GM04504 (cell line): ENCODE data around the gene INAFM1.
"Not testable (repeated sequence)": the region's sequence is repeated elsewhere in the genome, so short reads cannot be mapped to it uniquely, and the experiment has no call there.

Experiments used
- DNase-seq: peaks from one replicate; pipeline ENCODE4 v3.0.0-alpha.2; 2012; ENCODE audit warnings: low read depth

The INAFM1 gene

DNA sequence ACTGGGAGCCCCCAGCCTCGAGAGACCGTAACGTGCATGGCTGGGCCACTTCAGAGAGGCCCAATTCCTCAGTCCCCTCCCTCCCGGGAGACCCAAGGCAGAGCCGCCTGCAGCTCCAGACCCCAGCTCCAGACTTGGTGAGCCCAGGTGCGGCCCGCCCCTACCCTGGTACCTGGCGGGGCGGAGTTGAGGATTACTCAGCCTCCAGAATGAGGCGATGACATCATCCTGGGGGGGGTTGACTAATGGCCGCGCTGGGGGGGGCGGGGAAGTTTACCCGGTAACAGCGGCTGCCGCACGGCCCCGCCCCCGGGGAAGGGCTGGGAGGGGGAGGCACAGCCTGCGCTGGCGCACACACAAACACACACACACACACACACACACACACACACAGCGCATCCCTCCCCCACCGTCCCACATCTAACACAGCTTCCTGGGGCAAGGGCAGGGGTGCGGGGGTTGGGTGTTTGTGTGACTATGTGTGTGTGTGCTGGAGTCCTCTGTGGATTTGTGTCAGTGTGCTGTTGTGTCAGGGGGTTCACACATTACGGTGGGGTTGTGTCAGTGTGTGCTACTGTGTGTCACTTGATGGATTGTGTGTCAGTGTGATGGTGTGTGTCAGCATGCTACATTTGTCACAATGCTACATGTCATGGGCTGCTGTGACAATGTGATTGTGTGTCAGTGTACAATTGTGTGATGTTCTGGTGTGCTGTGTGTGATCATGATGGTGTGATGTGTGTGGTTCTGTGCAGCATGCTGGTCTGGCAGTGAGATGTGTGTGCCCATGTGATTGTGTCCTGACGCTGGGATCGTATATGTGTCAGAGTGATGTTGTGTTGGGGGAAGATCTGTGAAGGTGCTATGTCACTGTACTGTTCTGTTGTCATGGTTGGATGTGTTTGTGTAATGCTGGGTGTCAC lies 33.4 kb upstream of the INAFM1 start:
- no peak for DNase-seq

DNA sequence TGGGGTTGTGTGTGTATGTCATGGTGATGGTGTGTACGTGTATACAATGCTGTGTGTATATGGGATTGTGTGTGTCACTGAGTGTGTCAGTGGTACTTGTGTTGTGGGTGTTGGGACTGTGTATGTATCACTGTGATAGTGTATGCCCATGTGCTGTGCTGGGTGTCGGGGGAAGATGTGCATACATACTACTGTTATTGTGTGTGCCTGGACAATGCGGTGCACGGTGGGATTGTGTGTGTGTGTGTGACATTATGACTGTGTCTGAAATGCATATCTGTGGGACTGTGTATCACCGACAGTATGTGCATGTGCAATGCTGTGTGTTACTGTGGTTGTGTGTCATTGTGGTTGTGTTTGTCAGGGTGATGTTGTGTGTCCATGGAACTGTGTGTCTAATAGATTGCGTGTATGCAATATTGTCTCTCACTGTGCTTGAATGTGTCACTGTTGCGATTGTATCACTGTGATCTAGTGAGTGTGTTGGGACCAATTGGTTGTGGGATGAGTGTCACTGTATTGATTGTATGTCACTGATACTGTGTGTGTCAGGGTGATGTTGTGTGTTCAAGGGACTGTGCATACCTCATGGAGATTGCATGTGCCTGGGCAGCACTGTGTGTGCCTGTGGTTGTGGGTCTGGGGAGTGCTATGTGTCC lies 32.6 kb upstream of the INAFM1 start:
- DNase-seq: no peak

DNA sequence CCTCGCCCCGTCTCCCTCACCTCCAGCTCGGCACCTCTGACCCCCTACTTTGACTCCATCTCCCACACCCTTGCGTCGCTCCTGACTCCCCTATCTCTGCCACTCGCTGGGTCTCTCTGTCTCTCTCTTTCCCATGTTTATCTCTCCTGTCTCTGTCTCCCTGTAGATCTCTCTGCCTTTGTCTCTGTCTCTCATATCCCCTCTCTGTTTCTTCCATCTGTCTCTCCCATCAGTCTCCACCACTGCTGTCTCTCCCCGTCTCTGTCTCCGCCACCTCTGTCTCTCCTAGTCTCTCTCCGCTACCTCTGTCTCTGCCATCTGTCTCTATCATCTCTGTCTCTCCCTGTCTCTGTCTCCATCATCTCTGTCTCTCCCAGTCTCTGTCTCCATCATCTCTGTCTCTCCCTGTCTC lies 31.3 kb upstream of the INAFM1 start:
- no peak for DNase-seq

DNA sequence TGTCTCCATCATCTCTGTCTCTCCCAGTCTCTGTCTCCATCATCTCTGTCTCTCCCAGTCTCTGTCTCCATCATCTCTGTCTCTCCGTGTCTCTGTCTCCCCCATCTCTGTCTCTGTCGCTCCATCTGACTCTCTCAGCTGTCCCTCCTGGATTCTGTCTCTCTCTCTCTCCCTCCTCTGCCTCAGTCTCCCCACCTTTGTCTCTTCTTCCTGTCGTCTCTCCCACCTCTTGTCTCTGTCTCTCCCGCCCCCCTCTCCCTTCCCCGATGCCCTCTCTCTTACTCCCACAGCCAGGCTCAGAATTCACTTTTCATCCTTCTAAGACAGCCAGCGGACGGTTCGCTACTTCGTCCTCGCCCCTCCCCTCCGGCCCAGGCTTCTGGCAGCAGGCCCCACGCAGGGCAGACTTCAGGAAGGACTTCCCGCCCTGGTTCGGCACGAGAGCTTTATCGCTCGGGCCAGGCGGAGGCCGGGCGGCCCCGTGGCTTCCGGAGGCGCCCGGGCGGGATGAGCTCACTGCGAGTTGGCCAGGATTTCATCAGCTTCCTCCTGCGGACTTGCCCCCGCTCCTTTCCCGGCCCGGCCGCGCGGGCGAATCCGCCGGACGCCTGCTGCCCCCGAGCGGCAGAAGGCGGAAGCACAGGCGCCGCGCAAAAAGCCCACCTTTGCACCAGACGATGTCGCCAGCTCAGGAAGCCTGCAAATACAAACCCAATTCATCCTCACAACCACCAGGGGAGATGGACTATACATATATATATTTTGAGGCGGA lies 30.7 kb upstream of the INAFM1 start:
- DNase-seq: peak; percentile 96

GRCh38 chr19:47247308-47247990 lies 27.2 kb upstream of the INAFM1 start:
- DNase-seq: no peak

GRCh38 chr19:47253016-47253415 lies 21.7 kb upstream of the INAFM1 start:
- not testable (repeated sequence) for DNase-seq

GRCh38 chr19:47253467-47253881 lies 21.2 kb upstream of the INAFM1 start:
- no peak for DNase-seq

GRCh38 chr19:47253970-47254369 lies 20.7 kb upstream of the INAFM1 start:
- no peak for DNase-seq

DNA sequence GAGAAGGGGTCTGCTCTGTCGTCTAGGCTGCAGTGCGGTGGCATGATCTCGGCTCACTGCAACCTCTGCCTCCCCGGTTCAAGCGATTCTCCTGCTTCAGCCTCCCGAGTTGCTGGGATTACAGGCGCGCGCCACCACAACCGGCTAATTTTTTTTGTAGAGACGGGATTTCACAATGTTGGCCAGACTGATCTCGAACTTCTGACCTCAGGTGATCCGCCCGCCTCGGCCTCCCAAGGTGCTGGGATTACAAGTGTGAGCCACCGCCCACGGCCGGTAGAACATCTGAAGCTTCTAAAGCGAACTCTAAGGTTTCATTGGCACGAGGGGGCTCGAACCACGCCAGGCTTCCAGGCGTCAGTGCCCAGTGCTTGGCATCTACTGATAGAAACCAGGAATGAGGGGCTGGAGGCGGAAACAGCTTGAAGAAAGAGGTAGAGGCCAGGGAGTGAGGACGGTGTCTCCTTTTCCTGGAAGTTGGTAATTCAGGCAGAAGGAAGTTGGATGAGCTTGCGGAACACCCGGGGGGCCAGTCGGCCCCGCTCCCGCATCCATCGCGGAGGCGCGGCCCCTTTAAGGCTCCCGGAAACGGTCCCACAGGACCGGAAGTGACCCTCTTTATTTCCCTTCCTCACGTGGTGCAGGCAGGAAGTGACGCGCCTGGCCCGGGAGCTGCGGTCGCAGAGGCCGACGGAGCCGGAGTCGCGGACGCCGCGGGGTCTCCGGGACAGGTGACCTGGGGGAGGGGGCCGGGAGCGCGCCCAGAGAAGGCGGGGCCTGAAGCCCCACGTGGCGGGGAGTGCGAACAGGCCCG lies 18.6 kb upstream of the INAFM1 start, which contains the start of gene CCDC9:
CCDC9 (plus strand) TSS at position 647 of the 814 bp plus-strand sequence. CDS start 1,876 bp downstream, outside the sequence.
- DNase-seq: peak; percentile 90

DNA sequence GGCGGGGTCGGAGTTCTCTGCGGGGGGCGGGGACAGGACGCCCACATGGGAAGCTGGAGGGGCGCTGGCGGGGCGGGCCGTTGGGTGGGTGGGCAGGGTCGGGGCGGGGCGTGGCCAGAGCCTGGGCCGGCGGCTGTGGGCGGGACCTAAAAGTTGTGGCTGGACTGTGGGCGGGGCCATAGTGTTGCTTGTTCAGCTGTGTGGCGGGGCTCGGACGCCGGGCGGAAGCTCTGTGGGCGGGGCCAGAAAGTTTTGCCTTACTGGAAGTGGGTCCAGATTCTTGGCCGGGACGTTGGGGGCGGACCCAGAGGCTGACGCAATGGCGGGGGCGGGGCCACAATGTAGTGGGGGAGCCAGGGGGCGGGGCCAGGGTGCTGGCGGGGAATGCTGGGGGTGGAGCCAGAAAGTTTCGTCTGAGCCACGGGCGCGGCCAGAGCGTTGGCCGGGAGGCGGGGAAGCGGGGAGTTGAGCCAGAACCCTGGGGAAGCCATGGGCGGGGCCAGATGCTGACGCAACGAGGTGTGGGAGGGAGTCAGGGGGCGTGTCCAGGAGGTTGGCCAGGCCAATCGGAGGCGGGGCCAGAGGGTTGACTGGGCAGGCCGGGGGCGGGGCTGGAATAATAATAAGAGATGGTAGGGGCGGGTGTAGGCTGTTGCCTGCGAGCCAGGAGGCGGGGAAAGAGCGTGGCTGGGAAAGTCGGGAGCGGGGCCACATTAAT lies 17.8 kb upstream of the INAFM1 start:
- DNase-seq: peak; percentile 98

- no peak for DNase-seq
Observed at GRCh38 chr19:47257411-47258169, 17.1 kb upstream of the INAFM1 start.

DNA sequence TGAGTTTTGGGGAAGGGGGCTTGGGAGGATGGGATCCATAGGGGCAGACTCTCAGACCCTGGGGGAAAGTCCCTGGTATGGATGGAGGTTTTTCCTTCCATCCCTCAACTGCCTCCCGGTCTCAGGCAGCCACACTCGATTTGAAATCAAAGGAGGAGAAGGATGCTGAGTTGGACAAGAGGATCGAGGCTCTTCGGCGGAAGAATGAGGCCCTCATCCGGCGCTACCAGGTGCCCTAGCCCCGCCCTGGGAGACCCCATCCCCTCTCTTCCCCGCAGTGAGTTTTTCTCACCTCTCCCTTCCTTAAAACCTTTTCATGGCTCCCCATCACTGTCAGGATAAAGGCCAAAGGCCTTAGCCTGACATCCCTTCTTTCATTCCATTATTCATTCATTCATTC lies 16.3 kb upstream of the INAFM1 start:
- DNase-seq: no peak

DNA sequence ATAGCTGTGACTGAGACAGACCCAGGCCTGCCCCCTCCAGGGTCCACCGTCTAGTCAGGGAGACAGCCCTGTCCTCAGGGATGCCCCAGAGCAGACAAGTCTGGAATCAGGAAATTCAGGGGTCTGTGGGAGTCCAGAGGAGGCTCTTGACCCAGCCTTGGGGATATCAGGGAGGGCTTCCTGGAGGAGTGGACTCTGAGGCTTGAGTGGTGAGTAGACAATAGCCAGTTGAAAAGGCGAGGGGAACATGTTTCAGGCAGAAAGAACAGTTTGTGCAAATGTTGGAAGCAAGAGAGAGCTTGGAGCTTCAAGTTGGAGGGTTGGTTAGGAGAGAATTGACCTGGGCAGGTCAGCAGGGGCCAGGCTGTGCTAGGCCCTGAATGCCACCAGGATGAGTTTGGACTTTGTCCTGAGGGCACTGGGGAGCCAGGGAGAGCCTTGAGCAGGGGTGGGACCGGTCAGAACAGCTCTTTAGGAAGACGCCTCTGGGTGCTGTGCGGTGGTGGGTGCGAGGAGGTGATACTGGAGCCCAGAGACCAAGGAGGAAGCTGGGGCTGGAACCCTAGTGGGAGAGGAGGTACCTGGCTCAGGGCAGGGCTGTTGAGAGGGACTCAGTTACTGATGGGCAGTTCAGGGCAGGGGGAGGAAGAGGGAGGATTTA lies 15.7 kb upstream of the INAFM1 start:
- no peak for DNase-seq

- no peak for DNase-seq
Observed at GRCh38 chr19:47260476-47260875, 14.2 kb upstream of the INAFM1 start.

DNA sequence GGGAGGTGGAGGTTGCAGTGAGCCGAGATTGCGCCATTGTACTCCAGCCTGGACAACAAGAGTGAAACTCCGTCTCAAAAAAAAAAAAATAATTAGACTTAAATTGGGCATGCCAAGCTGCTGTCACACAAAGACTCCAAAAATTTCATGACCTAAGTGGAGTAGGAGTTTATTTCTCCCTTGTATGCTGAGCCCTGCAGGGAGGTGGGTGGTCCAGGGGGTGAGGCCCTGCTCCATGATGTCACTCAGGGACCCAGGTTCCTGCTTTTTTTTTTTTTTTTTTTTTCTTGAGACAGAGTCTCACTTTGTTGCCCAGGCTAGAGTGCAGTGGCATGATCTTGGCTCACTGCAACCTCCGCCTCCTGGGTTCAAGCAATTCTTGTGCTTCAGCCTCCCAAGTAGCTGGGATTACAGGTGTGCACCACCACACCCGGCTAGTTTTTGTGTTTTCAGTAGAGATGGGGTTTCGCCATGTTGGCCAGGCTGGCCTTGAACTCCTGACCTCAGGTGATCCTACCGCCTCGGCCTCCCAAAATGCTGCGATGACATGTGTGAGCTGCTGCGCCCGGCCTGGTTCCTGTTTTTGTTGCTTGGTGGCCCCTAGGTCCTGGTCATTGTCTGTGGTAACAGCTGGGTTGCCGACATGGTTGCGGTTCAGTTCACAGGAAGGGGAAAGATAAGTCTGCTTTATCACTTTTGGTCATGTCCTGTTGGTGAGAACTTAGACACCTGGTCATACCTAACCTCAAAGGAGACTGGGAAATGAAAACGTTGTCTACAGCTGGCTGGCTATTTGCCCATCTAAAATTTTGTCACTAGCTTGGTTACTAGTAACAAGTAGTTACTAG lies 12.5 kb upstream of the INAFM1 start:
- not testable (repeated sequence) for DNase-seq

GRCh38 chr19:47264629-47265028 lies 10.1 kb upstream of the INAFM1 start:
- no peak for DNase-seq

DNA sequence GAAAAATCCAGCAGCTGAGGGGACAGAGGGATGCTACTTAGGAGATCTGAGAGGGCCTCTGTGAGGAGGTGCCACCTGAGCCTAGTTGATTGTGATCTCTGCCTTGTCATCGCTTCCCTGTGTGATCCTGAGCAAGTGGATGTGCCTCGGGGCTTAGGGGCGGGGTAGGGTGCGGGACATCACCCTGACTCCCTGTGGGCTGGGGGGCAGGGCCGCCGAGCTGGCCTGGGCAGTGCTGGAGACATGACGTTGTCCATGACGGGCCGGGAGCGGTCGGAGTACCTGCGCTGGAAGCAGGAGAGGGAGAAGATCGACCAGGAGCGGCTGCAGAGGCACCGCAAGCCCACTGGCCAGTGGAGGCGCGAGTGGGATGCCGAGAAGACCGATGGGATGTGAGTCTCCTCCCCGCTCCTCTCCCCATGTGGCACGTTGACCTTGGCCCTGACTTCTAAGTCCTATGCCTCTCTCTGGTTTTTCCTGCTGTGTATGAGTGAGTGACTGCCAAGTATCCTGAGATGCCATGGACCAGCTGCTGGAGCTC lies 8.2 kb upstream of the INAFM1 start:
- DNase-seq: no peak

DNA sequence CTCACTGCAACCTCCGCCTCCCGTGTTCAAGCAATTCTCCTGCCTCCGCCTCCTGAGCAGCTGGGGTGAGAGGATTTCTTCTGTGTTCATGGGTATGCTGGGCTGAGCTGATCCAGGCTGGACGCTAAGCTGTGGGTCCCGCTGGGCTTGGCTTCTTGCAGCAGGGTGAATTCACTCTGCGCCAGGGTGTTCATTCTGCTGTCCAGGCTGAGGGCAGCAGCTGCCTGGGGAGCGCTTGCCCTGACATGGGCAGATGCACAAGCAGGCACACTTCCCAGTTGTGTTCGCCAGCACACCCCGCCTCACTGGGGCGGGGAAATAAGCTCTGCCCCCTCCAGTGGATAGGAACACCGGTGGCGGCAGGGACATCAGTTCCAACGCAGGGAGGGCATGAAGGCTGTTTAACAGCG lies 7.3 kb upstream of the INAFM1 start:
- DNase-seq: no peak
